Neural crest cell (in vitro differentiated cells): ENCODE data around the gene S100A8. TPM values are rescaled to one million over a fixed set of nuclear protein-coding genes. Genes with fewer than 3 reads are reported as not detected.

Experiments
- DNase-seq: peaks from one replicate; pipeline ENCODE4 v3.0.0; 2021; ENCODE audit warnings: low read depth, mixed read lengths, low spot score
- H3K27ac Mint-ChIP-seq: one replicate; pipeline ENCODE4 v1.8.0; 2021; ENCODE audit warnings: mild to moderate bottlenecking, mixed read lengths; ENCODE audit not compliant: unreplicated experiment
- H3K27me3 Mint-ChIP-seq: 2 replicates; pipeline ENCODE4 v1.8.0; 2021; ENCODE audit warnings: low read depth, mild to moderate bottlenecking, mixed read lengths
- H3K36me3 Mint-ChIP-seq: 2 replicates; pipeline ENCODE4 v1.8.0; 2021; ENCODE audit warnings: low read depth, mild to moderate bottlenecking, mixed read lengths
- H3K4me1 Mint-ChIP-seq: 2 replicates; pipeline ENCODE4 v1.8.0; 2021; ENCODE audit warnings: mixed read lengths
- H3K4me3 Mint-ChIP-seq: one replicate; pipeline ENCODE4 v1.8.0; 2021; ENCODE audit warnings: mild to moderate bottlenecking, mixed read lengths
- H3K9me3 Mint-ChIP-seq: 2 replicates; pipeline ENCODE4 v1.8.0; 2021; ENCODE audit warnings: mixed read lengths
- total RNA-seq: library from RNA; stranded (reverse); gene quantifications from 2 replicates; pipeline ENCODE4 v1.2.1, GENCODE V29; 2021
- TF ChIP-seq, protein P1 (sequence below): fragments of 200-600 bp; sonication (generic); conservative IDR thresholded peaks from 2 replicates; pipeline ENCODE4 v1.5.0; 2021; ENCODE audit warnings: antibody characterized with exemption, mild to moderate bottlenecking

The S100A8 gene
- total RNA-seq, 1 donor from 2014 or later, result not detected

- TF ChIP-seq, protein P1, sequence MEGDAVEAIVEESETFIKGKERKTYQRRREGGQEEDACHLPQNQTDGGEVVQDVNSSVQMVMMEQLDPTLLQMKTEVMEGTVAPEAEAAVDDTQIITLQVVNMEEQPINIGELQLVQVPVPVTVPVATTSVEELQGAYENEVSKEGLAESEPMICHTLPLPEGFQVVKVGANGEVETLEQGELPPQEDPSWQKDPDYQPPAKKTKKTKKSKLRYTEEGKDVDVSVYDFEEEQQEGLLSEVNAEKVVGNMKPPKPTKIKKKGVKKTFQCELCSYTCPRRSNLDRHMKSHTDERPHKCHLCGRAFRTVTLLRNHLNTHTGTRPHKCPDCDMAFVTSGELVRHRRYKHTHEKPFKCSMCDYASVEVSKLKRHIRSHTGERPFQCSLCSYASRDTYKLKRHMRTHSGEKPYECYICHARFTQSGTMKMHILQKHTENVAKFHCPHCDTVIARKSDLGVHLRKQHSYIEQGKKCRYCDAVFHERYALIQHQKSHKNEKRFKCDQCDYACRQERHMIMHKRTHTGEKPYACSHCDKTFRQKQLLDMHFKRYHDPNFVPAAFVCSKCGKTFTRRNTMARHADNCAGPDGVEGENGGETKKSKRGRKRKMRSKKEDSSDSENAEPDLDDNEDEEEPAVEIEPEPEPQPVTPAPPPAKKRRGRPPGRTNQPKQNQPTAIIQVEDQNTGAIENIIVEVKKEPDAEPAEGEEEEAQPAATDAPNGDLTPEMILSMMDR, result no peak
- peaks cover 73% of the 10 kb centered on the region for H3K27me3 Mint-ChIP-seq
- DNase-seq, result no peak
These were observed 3.9 kb downstream of the S100A8 start for GRCh38 chr1:153387001-153387400.

DNA sequence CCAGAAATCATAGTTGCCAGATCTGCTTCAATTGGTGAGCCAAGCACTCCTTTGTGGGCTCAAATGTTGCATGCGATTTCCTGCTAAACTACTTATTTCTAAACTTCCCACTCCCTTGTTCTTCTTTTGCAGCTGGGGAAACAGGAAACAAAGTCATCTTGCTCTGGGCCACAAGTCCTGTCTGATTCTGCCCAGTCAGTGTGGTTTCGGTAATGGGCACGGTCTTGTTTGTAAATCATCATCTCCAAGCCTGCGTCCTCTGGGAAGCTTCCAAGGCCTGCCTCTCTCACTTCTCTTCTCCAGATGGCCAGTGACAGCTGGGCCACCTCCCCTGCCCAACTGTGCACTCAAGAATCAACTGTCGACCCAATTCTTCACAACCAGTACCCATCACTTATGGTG lies 4.4 kb downstream of the S100A8 start:
- Mint-ChIP-seq H3K27me3 (peaks cover 73% of the 10 kb centered on the region), H3K4me1 (no peaks in the 10 kb centered on the region), H3K4me3 (no peak overlapping the region), H3K27ac (no peak overlapping the region), H3K36me3 (no peaks in the 10 kb centered on the region), H3K9me3 (peaks cover 10% of the 10 kb centered on the region)
- no peak for DNase-seq
- TF ChIP-seq, protein P1, result no peak

More at GRCh38 chr1:153387001-153387400, 3.9 kb downstream of the S100A8 start:
- Mint-ChIP-seq H3K9me3 (peaks cover 6% of the 10 kb centered on the region), H3K27ac (no peak overlapping the region), H3K4me1 (no peaks in the 10 kb centered on the region), H3K4me3 (no peak overlapping the region), H3K36me3 (no peaks in the 10 kb centered on the region)

- TF ChIP-seq, protein P1, result no peak
- H3K9me3 Mint-ChIP-seq, result peaks cover 10% of the 10 kb centered on the region
- no peaks in the 10 kb centered on the region for H3K4me1 Mint-ChIP-seq
- no peak overlapping the region for H3K27ac Mint-ChIP-seq
- peaks cover 68% of the 10 kb centered on the region for H3K27me3 Mint-ChIP-seq
- no peak for DNase-seq
- H3K4me3 Mint-ChIP-seq, result no peak overlapping the region
- no peaks in the 10 kb centered on the region for H3K36me3 Mint-ChIP-seq
These were observed 5.8 kb downstream of the S100A8 start for GRCh38 chr1:153384958-153385580.

DNA sequence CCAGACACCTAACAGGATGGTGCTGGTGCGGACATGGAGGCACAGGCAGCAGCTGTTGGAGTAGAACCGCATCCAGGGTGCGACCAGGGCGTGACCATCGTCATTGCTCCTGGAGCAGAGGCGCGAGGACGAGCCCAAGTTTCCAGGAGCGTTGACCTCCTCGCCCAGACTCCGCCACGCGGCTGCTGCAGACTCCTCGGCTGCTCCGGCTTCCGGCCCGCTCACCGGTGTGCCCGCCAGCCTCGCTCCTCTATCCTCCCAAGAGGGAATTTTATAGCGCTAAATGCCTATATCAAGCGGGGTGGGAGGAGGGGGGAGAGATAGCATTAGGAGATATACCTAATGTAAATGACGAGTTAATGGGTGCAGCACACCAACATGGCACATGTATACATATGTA lies 10.2 kb downstream of the S100A8 start:
- H3K27ac Mint-ChIP-seq, result no peak overlapping the region
- peaks cover 10% of the 10 kb centered on the region for H3K9me3 Mint-ChIP-seq
- TF ChIP-seq, protein P1, result no peak
- peaks cover 52% of the 10 kb centered on the region for H3K27me3 Mint-ChIP-seq
- H3K4me3 Mint-ChIP-seq, result no peak overlapping the region
- DNase-seq, result no peak
- H3K4me1 Mint-ChIP-seq, result no peaks in the 10 kb centered on the region
- no peaks in the 10 kb centered on the region for H3K36me3 Mint-ChIP-seq

DNA sequence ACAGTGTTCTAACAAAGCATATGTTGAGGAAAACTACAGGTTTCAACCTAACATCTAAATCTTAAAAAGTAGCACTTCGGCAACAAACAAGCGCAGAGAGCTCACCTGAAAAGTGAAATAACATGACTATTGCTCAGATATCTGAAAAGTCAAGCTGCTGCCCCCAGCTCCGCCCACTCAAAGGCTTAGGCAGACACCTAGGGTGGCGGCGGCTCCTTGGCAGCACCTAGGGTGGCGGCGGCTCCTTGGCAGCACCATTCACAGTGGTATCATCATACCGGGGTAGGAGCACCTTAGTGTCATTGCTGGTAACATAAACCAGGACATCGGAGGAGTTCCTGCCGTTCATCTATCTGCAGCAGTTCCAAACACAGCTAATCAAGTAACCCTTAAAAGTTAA lies 11.3 kb downstream of the S100A8 start:
- TF ChIP-seq, protein P1, result no peak
- Mint-ChIP-seq H3K27ac (no peak overlapping the region), H3K4me1 (no peaks in the 10 kb centered on the region), H3K9me3 (peaks cover 10% of the 10 kb centered on the region), H3K4me3 (no peak overlapping the region), H3K36me3 (no peaks in the 10 kb centered on the region), H3K27me3 (peaks cover 43% of the 10 kb centered on the region)
- DNase-seq, result no peak
